Dedifferentiated amniotic fluid mesenchymal stem cell (primary cell): Measurements from ENCODE around the gene GOT1.

Experiments used
- DNase-seq: peaks from one replicate; pipeline ENCODE4 v3.0.0-alpha.2; 2016; ENCODE audit errors: extremely low spot score

GOT1 gene

GRCh38 chr10:99395750-99396445 is 34.5 kb downstream of the GOT1 start:
- DNase-seq, result no peak

GRCh38 chr10:99394761-99395386 is 35.5 kb downstream of the GOT1 start:
- DNase-seq, result no peak

DNA sequence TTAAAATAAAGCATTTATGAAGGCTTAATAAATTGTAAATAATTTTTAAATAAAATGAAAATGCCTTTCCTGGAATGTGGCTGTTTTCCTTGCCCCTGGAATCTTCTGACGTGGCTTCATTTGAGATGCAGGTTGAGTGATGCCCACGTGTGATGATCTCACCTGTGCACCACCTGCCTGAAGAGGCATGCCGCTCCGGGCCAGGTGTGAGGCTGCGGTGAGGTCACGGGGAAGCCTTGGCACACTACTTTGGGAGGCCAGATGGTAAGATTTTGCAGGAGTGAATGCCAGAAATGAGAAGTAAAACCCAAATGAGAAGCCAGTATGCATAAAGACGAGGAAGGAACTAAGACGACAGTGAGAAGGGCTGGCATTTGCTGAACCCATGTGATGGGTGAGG is 36.2 kb downstream of the GOT1 start:
- no peak for DNase-seq

DNA sequence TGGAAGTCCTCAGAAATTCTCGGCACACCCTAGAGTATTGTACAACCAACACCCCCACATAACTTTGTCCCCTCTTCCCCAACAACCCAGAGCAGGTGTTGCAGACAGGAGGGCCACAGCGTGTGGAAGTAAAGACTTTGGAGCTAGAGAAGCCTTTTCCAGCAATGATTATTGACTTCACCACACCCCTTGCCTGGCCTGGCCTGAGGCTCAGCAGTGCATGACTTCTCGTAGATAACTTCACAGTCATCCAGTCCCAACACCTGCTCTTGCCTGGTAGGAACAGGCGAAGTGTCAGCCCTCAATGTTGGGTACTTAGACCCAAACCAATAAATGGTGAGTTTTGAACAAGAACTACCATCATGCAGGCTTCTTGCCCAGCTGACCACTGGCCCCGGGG is 36.7 kb downstream of the GOT1 start:
- DNase-seq, result no peak

- no peak for DNase-seq
These were observed 37.4 kb downstream of the GOT1 start for GRCh38 chr10:99393036-99393435.

DNA sequence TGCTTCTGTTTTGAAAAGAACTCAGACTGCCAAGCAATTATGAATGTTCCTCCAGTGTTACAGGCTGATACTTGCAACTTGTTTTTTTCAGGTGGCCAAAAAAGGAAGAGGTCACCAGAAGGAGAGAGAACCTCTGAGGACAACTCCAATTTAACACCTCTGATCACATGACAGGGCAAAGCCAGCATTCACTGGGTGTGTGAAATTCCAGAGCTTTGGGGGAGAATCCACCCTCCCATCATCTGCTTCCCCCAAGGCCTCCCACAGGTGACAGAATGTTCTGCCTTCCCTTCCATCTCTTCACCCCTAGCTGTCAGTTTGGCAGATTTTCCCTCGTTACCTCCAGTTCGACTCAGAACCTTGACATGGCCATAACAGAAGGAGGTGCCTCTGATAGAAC is 39.1 kb downstream of the GOT1 start:
- DNase-seq, result no peak

- no peak for DNase-seq
These were observed 40.5 kb downstream of the GOT1 start for GRCh38 chr10:99389729-99390480.

- no peak for DNase-seq
These were observed 42.9 kb downstream of the GOT1 start for GRCh38 chr10:99387541-99387940.

DNA sequence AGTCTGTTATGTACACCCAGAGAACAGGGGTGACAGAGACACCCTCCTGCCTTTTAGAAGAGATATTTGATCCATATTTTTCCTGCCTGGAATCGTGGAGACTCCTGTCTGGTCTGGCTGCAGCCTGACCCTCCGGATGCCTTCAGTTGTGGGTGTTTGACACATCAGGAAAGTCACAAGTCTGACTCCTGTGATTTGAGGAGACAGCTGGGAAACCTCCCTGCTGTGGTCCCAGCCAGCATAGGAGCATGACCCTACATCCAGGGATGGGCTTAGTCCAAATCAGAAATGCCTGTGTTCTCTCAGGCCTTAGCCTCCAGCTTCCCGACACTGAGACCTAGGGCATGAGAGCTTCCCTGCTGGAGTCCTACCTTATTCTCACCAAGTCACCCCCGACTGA is 43.4 kb downstream of the GOT1 start:
- DNase-seq, result no peak

GRCh38 chr10:99382176-99382575 is 48.2 kb downstream of the GOT1 start:
- DNase-seq, result no peak

GRCh38 chr10:99375426-99375825 is 55.0 kb downstream of the GOT1 start:
- DNase-seq, result no peak

- DNase-seq, result no peak
These were observed 55.5 kb downstream of the GOT1 start for GRCh38 chr10:99374972-99375371.

DNA sequence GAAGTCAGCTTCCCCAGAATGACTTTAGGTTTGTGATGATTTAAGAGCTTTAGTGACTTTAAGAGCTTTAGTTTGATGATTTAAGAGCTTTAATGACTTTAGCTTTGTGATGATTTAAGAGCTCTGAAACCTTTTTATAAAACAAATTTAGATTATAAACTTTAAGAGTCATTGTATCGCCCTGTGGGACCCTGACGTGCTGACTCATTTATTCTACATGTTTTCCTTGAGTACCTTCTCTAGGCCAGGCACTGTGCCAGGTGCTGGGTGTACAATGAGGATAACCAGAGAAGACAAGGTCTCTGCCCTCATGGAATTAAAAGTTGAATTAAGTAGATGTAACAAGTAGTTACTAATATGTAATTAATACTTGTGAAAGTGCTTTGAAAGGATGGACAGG is 55.9 kb downstream of the GOT1 start:
- no peak for DNase-seq

- peak; percentile 86 for DNase-seq
These were observed 57.7 kb downstream of the GOT1 start for GRCh38 chr10:99372546-99373271.

DNA sequence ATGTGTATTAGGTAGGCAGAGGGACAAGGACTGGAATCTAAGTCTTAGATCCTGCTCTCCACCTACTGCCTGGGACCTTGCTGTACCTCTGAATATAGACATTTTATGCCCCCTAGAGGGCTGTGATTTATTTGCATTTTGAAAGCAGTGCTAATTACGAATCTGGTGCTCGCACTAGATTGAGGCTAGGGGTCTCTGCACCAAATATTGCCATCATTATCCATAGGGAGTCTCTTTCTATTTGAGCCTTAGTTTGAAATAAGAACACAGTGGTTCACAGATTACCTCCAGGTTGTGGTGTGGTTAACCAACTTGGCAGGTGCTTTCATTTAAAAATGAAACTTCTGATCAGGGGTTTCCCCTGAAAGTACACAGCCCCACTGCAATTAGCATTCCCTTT is 59.4 kb downstream of the GOT1 start:
- DNase-seq, result peak; percentile 38

- peak; percentile 89 for DNase-seq
These were observed 60.9 kb downstream of the GOT1 start for GRCh38 chr10:99369551-99369950.

DNA sequence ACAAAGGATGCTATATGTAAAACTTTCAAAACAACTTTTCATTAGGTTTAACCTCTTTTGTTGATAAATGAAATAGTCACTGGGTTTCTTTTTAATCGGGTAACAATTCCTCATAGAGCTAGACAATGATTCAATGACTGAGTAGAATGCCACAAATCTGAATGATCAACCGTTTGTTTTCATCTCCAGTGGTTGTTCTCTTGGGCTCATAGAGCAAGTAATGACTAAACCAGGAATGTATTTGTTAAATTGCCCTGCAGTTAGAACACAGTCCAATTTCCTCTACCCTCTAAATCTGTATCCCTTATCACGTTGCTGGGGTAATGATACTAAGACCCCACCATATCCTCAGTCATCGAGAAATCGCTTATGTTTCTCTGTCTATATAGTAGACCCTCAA is 61.3 kb downstream of the GOT1 start:
- peak; percentile 70 for DNase-seq

DNA sequence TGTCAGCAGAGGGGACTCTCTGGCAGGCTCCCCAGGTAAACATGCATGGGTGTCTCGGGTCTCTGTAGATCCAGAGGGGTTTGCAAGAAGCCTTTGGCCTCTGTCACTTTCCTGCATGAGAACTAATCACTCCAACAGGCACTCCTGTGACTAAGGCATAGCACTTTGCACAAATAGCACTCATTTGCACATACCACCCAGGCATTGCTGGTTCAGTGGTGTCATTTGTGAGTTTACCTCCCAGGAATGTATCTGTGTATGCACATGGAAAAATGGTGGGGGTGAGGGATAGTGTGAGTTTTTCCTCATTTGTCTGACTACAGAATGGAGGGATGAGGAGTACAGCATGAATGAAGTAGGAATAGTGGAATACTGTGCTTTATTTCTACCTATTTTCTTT is 61.8 kb downstream of the GOT1 start:
- no peak for DNase-seq

GRCh38 chr10:99366666-99367065 is 63.8 kb downstream of the GOT1 start:
- peak; percentile 60 for DNase-seq

- DNase-seq, result no peak
These were observed 64.7 kb downstream of the GOT1 start for GRCh38 chr10:99365736-99366135.

- no peak for DNase-seq
These were observed 65.1 kb downstream of the GOT1 start for GRCh38 chr10:99365311-99365710.

DNA sequence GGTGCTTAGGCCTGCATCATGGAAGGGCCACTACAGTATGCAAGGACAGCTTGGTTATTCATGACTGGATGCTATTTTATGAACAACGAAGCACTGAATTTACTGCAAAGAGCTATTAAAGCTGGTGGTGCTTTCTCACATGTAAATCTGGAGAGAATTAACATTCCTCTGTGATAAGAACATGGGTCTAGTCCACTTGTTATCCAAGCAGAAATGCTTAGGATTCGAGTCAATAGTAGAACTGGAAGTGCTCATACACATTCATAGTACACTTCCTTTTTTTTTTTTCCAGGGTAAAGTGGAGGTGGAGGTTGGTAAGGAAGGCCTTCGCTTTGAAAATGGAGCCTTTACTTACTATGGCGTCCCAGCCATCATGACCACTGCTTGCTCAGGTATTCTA is 66.3 kb downstream of the GOT1 start:
- peak; percentile 59 for DNase-seq
